ENCODE results near the gene LMBR1L.

DNA sequence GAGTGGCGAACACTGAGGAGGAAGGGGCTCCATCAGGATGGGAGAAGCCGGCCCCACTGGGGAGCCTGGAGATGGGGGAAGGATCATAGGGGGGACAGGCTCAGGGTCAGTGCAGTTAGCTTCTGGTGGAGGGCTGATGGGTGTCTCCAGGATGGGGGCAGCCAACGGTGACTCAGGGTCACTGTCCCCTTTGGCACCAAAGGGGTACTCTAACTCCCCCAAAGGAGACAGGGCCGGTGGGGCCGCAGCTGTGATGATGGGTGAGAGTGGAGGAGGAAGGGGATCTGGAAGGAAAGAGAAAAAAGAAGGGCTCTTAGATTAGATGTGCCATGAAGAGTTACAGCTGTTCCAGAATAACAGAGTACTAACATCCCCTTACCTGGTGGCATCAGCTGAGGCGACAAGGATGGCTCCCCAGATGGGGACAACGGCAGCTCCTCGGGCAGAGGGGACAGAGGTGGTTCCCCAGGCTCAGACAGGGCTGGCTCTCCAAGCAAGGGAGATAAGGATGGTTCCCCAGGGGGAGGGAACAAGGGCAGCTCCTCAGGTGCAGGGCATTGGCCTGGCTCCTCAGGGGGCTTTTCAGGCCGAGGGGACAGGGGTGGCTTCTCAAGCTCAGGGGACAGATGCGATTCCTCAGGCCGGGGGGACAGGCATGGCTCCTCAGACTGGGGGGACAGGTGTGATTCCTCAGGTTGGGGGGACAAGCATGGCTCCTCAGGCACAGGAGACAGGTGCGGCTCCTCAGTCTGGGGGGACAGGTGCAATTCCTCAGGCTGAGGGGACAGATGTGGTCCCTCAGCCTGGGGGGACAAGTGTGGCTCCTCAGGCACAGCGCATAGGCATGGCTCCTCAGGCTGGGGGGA lies 59.9 kb downstream of the LMBR1L start:
- TF ChIP-seq, protein P1, sequence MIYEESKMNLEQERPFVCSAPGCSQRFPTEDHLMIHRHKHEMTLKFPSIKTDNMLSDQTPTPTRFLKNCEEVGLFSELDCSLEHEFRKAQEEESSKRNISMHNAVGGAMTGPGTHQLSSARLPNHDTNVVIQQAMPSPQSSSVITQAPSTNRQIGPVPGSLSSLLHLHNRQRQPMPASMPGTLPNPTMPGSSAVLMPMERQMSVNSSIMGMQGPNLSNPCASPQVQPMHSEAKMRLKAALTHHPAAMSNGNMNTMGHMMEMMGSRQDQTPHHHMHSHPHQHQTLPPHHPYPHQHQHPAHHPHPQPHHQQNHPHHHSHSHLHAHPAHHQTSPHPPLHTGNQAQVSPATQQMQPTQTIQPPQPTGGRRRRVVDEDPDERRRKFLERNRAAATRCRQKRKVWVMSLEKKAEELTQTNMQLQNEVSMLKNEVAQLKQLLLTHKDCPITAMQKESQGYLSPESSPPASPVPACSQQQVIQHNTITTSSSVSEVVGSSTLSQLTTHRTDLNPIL (CRISPR knock-in tag; IDR thresholded peaks at IDR 0.05; ENCODE audit: low read depth): no peak
- TF ChIP-seq BACH2 (CRISPR knock-in tag; IDR thresholded peaks at IDR 0.05; ENCODE audit: borderline replicate concordance): no peak
- TF ChIP-seq GLIS3 (CRISPR knock-in tag; IDR thresholded peaks at IDR 0.05): no peak
- TF ChIP-seq, protein P2, sequence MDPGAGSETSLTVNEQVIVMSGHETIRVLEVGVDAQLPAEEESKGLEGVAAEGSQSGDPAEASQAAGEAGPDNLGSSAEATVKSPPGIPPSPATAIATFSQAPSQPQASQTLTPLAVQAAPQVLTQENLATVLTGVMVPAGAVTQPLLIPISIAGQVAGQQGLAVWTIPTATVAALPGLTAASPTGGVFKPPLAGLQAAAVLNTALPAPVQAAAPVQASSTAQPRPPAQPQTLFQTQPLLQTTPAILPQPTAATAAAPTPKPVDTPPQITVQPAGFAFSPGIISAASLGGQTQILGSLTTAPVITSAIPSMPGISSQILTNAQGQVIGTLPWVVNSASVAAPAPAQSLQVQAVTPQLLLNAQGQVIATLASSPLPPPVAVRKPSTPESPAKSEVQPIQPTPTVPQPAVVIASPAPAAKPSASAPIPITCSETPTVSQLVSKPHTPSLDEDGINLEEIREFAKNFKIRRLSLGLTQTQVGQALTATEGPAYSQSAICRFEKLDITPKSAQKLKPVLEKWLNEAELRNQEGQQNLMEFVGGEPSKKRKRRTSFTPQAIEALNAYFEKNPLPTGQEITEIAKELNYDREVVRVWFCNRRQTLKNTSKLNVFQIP (CRISPR knock-in tag; IDR thresholded peaks at IDR 0.05; ENCODE audit: borderline replicate concordance, low read depth): no peak
- TF ChIP-seq ARNTL (CRISPR knock-in tag; IDR thresholded peaks at IDR 0.05; ENCODE audit: borderline replicate concordance, low read depth): no peak
- no peak for TF ChIP-seq ZFP3 (CRISPR knock-in tag; IDR thresholded peaks at IDR 0.05)

Measured in SK-N-SH treated with all-trans-retinoic acid at 6 μM for 48 hours (cell line).